ENCODE measurements around the gene MMP28. TPM values are rescaled to one million over a fixed set of nuclear protein-coding genes. Genes with fewer than 3 reads are reported as not detected.

Gene MMP28, protein sequence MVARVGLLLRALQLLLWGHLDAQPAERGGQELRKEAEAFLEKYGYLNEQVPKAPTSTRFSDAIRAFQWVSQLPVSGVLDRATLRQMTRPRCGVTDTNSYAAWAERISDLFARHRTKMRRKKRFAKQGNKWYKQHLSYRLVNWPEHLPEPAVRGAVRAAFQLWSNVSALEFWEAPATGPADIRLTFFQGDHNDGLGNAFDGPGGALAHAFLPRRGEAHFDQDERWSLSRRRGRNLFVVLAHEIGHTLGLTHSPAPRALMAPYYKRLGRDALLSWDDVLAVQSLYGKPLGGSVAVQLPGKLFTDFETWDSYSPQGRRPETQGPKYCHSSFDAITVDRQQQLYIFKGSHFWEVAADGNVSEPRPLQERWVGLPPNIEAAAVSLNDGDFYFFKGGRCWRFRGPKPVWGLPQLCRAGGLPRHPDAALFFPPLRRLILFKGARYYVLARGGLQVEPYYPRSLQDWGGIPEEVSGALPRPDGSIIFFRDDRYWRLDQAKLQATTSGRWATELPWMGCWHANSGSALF
- 10 to 100 TPM; 62.5 to 66.7 TPM for total RNA-seq

- Histone ChIP-seq H3K27ac (peak within 1 kb of the TSS; percentile 80), H3K9ac (ENCODE audit: low read depth in 2 of 2, low read length in 2 of 2) (peak within 1 kb of the TSS; percentile 85 to 88), H3K36me3 (no peaks in the 10 kb centered on the region), H3K4me1 (no peaks in the 10 kb centered on the region), H3K9me3 (no peaks in the 10 kb centered on the region), H3K4me3 (peak within 1 kb of the TSS; percentile 83), H3K27me3 (no peaks in the 10 kb centered on the region)
- intact Hi-C loops (cut with DNase I), result no loop called here
- TF ChIP-seq, protein P1, sequence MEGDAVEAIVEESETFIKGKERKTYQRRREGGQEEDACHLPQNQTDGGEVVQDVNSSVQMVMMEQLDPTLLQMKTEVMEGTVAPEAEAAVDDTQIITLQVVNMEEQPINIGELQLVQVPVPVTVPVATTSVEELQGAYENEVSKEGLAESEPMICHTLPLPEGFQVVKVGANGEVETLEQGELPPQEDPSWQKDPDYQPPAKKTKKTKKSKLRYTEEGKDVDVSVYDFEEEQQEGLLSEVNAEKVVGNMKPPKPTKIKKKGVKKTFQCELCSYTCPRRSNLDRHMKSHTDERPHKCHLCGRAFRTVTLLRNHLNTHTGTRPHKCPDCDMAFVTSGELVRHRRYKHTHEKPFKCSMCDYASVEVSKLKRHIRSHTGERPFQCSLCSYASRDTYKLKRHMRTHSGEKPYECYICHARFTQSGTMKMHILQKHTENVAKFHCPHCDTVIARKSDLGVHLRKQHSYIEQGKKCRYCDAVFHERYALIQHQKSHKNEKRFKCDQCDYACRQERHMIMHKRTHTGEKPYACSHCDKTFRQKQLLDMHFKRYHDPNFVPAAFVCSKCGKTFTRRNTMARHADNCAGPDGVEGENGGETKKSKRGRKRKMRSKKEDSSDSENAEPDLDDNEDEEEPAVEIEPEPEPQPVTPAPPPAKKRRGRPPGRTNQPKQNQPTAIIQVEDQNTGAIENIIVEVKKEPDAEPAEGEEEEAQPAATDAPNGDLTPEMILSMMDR (IDR thresholded peaks at IDR 0.05), result no peak
- peak; percentile 84 for DNase-seq
Measured at GRCh38 chr17:35795007-35795870, at the start of gene MMP28. Gene MMP28 (minus strand): TSS chr17:35795641. CDS start chr17:35795377, 264 bp downstream.

GRCh38 chr17:35844547-35844946, 49.1 kb upstream of the MMP28 start:
- DNase-seq, result no peak
- H3K9ac ChIP-seq (ENCODE audit: low read depth in 2 of 2, low read length in 2 of 2), result no peak overlapping the region
- TF ChIP-seq, protein P1 (IDR thresholded peaks at IDR 0.05), result no peak
- H3K27ac ChIP-seq, result no peak overlapping the region
- intact Hi-C loops (cut with DNase I), result no loop called here
- H3K4me3 ChIP-seq, result no peak overlapping the region
- H3K9me3 ChIP-seq, result no peaks in the 10 kb centered on the region
- H3K27me3 ChIP-seq, result no peaks in the 10 kb centered on the region
- H3K36me3 ChIP-seq, result peaks cover 22% of the 10 kb centered on the region
- H3K4me1 ChIP-seq, result no peaks in the 10 kb centered on the region

DNA sequence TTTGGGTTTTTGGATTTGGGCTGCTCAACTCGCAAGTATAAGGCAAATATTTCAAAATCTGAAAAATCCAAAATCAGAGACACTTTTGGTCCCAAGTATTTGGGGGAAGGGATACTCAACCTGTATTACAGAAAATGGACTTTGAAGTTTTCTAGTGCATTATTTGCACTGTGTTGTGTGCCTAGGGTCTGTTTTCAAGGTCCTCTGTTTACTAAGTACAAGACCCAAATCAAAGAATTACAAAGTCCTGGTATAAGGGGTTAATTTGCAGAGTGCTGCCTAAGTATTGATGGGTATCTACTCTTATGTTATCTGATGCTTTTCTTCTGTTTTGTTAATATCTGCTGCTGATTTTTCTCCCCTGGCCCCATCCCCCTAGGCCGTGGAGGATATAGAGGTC, 48.3 kb upstream of the MMP28 start:
- no peaks in the 10 kb centered on the region for H3K9me3 ChIP-seq
- intact Hi-C loops (cut with DNase I), result no loop called here
- H3K9ac ChIP-seq (ENCODE audit: low read depth in 2 of 2, low read length in 2 of 2), result no peak overlapping the region
- H3K27me3 ChIP-seq, result no peaks in the 10 kb centered on the region
- TF ChIP-seq, protein P1 (IDR thresholded peaks at IDR 0.05), result no peak
- no peaks in the 10 kb centered on the region for H3K4me1 ChIP-seq
- no peak overlapping the region for H3K27ac ChIP-seq
- no peak for DNase-seq
- no peak overlapping the region for H3K4me3 ChIP-seq
- peaks cover 22% of the 10 kb centered on the region for H3K36me3 ChIP-seq

DNA sequence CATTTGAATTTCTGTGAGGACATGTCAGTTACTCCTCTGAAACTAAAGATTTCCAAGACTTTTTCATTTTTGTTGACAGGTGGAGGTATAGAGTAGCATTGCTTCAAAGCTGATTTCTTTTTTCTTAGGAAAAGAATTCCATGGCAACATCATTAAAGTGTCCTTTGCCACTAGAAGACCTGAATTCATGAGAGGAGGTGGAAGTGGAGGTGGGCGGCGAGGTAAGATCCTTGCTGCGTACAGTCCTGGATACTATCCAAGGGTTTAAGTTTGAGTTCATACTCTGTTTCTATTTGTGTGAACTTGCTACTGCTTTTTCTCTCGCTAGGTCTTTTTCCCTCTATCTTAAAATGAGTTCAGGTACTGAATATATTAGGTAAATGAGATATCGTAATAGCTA, 46.8 kb upstream of the MMP28 start:
- H3K36me3 ChIP-seq, result peaks cover 30% of the 10 kb centered on the region
- no peak for DNase-seq
- intact Hi-C loops (cut with DNase I), result no loop called here
- H3K9me3 ChIP-seq, result no peaks in the 10 kb centered on the region
- H3K4me1 ChIP-seq, result no peaks in the 10 kb centered on the region
- no peak overlapping the region for H3K9ac ChIP-seq (ENCODE audit: low read depth in 2 of 2, low read length in 2 of 2)
- H3K27me3 ChIP-seq, result no peaks in the 10 kb centered on the region
- H3K27ac ChIP-seq, result no peak overlapping the region
- H3K4me3 ChIP-seq, result no peak overlapping the region
- TF ChIP-seq, protein P1 (IDR thresholded peaks at IDR 0.05), result no peak

- Histone ChIP-seq H3K27me3 (no peaks in the 10 kb centered on the region), H3K36me3 (peaks cover 30% of the 10 kb centered on the region), H3K9ac (ENCODE audit: low read depth in 2 of 2, low read length in 2 of 2) (no peak overlapping the region), H3K9me3 (no peaks in the 10 kb centered on the region), H3K4me3 (no peak overlapping the region), H3K4me1 (no peaks in the 10 kb centered on the region), H3K27ac (no peak overlapping the region)
- no peak for DNase-seq
- intact Hi-C loops (cut with DNase I), result no loop called here
- TF ChIP-seq, protein P1 (IDR thresholded peaks at IDR 0.05), result no peak
Measured at GRCh38 chr17:35841505-35841904, 46.1 kb upstream of the MMP28 start.
